Nephron progenitor cell (in vitro differentiated cells): ENCODE measurements around the gene MUSTN1.

Experiments used
- DNase-seq: peaks from one replicate; pipeline ENCODE4 v3.0.0; 2021
- H3K27ac Mint-ChIP-seq: 2 replicates; pipeline ENCODE4 v1.8.0; 2021; ENCODE audit warnings: mild to moderate bottlenecking, moderate library complexity, mixed read lengths
- H3K27me3 Mint-ChIP-seq: 2 replicates; pipeline ENCODE4 v1.8.0; 2021; ENCODE audit warnings: mild to moderate bottlenecking, low read depth, mixed read lengths; ENCODE audit not compliant: poor library complexity
- H3K36me3 Mint-ChIP-seq: 2 replicates; pipeline ENCODE4 v1.8.0; 2021; ENCODE audit warnings: low read depth, mixed read lengths
- H3K4me1 Mint-ChIP-seq: 2 replicates; pipeline ENCODE4 v1.8.0; 2021; ENCODE audit warnings: mixed read lengths
- H3K4me3 Mint-ChIP-seq: 2 replicates; pipeline ENCODE4 v1.8.0; 2021; ENCODE audit warnings: mild to moderate bottlenecking, moderate library complexity, mixed read lengths
- H3K9me3 Mint-ChIP-seq: 2 replicates; pipeline ENCODE4 v1.8.0; 2021; ENCODE audit warnings: mild to moderate bottlenecking, moderate library complexity, mixed read lengths
- CTCF ChIP-seq: fragments of 200-600 bp; sonication (generic); IDR thresholded peaks from 2 replicates; pipeline ENCODE4 v1.5.0; 2021; ENCODE audit warnings: antibody characterized with exemption

The MUSTN1 gene

GRCh38 chr3:52831500-52832301, 3.1 kb downstream of the MUSTN1 start:
- no peak for TF ChIP-seq CTCF
- peaks cover 64% of the 10 kb centered on the region for H3K4me1 Mint-ChIP-seq
- no peak for DNase-seq

GRCh38 chr3:52830535-52831258, 4.1 kb downstream of the MUSTN1 start, which contains the start of gene ITIH4:
Gene ITIH4, minus strand, starts transcription at chr3:52830672. Its CDS starts 30 bp downstream, at chr3:52830642.
- no peaks in the 10 kb centered on the region for H3K27me3 Mint-ChIP-seq
- no peaks in the 10 kb centered on the region for H3K9me3 Mint-ChIP-seq
- H3K4me3 Mint-ChIP-seq, result no peak within 1 kb of the TSS
- no peak for TF ChIP-seq CTCF
- no peaks in the 10 kb centered on the region for H3K36me3 Mint-ChIP-seq
- peaks cover 56% of the 10 kb centered on the region for H3K4me1 Mint-ChIP-seq
- DNase-seq, result no peak
- H3K27ac Mint-ChIP-seq, result peak within 1 kb of the TSS; percentile 60

More at GRCh38 chr3:52831500-52832301, 3.1 kb downstream of the MUSTN1 start:
- no peaks in the 10 kb centered on the region for H3K9me3 Mint-ChIP-seq
- no peak overlapping the region for H3K4me3 Mint-ChIP-seq
- peaks cover 5% of the 10 kb centered on the region for H3K27me3 Mint-ChIP-seq
- H3K36me3 Mint-ChIP-seq, result no peaks in the 10 kb centered on the region
- H3K27ac Mint-ChIP-seq, result peak overlapping the region; percentile 60

DNA sequence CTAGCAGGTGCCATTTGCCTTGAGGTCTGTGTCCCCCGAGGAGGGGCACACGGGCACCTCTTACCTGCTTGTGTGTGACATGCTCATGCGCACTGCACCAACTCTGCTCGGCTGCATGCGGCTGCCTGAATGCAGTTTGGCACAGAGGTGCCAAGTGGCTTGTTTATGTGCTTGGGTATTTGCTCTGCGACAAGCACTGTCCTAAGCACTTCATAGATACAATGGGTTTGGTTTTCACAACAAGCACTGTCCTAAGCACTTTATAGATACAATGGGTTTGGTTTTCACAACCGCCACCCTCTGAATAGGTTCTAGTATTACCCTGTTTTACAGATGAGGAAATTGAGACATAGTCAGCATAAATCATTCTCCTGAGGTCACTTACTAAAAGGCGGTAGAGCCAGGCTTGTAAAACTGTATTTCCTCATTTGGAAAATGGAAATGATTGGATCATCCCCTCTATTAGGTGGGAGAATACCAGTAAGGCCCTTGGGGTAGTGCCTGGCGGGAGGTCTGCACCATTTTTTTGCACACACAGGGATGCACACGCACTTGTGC, 4.8 kb downstream of the MUSTN1 start:
- Mint-ChIP-seq H3K36me3 (no peaks in the 10 kb centered on the region), H3K4me3 (no peak overlapping the region), H3K9me3 (no peaks in the 10 kb centered on the region), H3K27me3 (no peaks in the 10 kb centered on the region), H3K27ac (no peak overlapping the region), H3K4me1 (peaks cover 49% of the 10 kb centered on the region)
- no peak for DNase-seq
- no peak for TF ChIP-seq CTCF

GRCh38 chr3:52829482-52829881, 5.3 kb downstream of the MUSTN1 start:
- H3K9me3 Mint-ChIP-seq, result no peaks in the 10 kb centered on the region
- no peak overlapping the region for H3K4me3 Mint-ChIP-seq
- no peak for TF ChIP-seq CTCF
- DNase-seq, result no peak
- no peaks in the 10 kb centered on the region for H3K36me3 Mint-ChIP-seq
- H3K27ac Mint-ChIP-seq, result no peak overlapping the region
- peaks cover 44% of the 10 kb centered on the region for H3K4me1 Mint-ChIP-seq
- no peaks in the 10 kb centered on the region for H3K27me3 Mint-ChIP-seq

DNA sequence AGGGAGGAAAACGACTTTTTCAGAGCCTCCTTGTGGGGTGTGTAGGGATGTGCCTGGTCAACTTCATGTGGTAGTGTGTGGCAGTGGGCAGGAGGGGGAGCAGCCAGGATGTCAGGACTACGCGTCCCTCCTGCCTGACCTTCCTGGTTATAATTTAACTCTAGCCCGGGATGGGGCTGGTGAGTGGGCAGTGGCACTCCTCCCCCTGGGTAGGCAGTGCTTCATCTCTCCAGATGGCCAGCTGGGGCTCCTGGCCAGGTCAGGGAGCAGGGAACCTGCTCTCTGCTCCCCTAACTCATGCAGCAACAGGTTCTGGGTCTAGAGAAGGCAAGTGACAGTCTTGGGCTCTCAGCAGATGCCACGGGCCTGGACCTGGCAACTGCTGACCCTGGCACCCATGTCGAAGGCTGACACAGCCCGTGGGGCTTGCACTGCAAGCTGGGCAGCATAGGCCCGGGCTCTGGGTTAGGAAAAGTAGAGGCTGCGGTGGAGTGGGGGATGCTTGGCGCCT, 6.9 kb downstream of the MUSTN1 start:
- Mint-ChIP-seq H3K27me3 (no peaks in the 10 kb centered on the region), H3K4me3 (no peak overlapping the region), H3K36me3 (no peaks in the 10 kb centered on the region), H3K4me1 (peaks cover 29% of the 10 kb centered on the region), H3K27ac (no peak overlapping the region), H3K9me3 (no peaks in the 10 kb centered on the region)
- TF ChIP-seq CTCF, result no peak
- no peak for DNase-seq
